Measurements from ENCODE around the gene ZBED1.
"Not testable (repeated sequence)": the region's sequence is repeated elsewhere in the genome, so short reads cannot be mapped to it uniquely, and the experiment has no call there.

The ZBED1 gene

DNA sequence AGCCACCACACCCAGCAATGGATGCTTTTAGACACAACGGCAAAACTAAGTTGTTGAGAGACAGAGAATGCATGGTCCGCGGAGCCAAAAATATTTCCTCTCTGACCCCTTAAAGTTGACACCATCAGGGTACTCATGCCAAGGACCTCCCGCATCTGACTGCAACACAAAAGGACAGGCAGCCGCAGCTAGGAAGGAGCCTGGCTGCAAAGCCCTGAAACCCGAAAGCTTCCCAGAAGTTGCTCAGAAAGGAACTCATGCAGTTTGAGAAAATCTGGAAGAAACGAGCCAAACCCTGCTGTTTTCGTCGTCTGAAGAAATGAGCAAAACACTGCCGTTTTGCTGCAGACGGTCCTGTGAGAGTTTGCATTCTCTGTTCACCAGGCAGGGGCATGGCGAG, 16.5 kb downstream of the ZBED1 start:
- Histone ChIP-seq H3K9me3 (ENCODE audit: low read length) (no peaks in the 10 kb centered on the region), H4K20me1 (ENCODE audit: insufficient read depth, low read length) (no peaks in the 10 kb centered on the region), H3K9me2 (ENCODE audit: low read depth, low read length) (no peaks in the 10 kb centered on the region), H3K79me2 (ENCODE audit: insufficient read depth, low read length) (peaks cover 17% of the 10 kb centered on the region), H3F3A (ENCODE audit: insufficient read depth, low read length) (no peaks in the 10 kb centered on the region), H3K9ac (ENCODE audit: low read length) (no peak overlapping the region), H3K36me3 (ENCODE audit: insufficient read depth, low read length) (peaks cover 62% of the 10 kb centered on the region), H3K4me2 (ENCODE audit: low read length) (no peak overlapping the region), H3K27ac (ENCODE audit: low read depth, low read length, poor library complexity, severe bottlenecking) (no peak overlapping the region), H3K4me3 (ENCODE audit: low read depth, low read length, poor library complexity, severe bottlenecking) (no peak overlapping the region), H3K4me1 (ENCODE audit: insufficient read depth, low read length, severe bottlenecking) (no peaks in the 10 kb centered on the region), H2AFZ (ENCODE audit: low read length) (no peak overlapping the region), H3K27me3 (ENCODE audit: insufficient read depth, low read length) (no peaks in the 10 kb centered on the region)
- TF ChIP-seq, protein P1, sequence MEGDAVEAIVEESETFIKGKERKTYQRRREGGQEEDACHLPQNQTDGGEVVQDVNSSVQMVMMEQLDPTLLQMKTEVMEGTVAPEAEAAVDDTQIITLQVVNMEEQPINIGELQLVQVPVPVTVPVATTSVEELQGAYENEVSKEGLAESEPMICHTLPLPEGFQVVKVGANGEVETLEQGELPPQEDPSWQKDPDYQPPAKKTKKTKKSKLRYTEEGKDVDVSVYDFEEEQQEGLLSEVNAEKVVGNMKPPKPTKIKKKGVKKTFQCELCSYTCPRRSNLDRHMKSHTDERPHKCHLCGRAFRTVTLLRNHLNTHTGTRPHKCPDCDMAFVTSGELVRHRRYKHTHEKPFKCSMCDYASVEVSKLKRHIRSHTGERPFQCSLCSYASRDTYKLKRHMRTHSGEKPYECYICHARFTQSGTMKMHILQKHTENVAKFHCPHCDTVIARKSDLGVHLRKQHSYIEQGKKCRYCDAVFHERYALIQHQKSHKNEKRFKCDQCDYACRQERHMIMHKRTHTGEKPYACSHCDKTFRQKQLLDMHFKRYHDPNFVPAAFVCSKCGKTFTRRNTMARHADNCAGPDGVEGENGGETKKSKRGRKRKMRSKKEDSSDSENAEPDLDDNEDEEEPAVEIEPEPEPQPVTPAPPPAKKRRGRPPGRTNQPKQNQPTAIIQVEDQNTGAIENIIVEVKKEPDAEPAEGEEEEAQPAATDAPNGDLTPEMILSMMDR (IDR thresholded peaks at IDR 0.05; ENCODE audit: low read length) = no peak
- TF ChIP-seq EZH2 (IDR thresholded peaks at IDR 0.05; ENCODE audit: borderline replicate concordance, low read length) = no peak

DNA sequence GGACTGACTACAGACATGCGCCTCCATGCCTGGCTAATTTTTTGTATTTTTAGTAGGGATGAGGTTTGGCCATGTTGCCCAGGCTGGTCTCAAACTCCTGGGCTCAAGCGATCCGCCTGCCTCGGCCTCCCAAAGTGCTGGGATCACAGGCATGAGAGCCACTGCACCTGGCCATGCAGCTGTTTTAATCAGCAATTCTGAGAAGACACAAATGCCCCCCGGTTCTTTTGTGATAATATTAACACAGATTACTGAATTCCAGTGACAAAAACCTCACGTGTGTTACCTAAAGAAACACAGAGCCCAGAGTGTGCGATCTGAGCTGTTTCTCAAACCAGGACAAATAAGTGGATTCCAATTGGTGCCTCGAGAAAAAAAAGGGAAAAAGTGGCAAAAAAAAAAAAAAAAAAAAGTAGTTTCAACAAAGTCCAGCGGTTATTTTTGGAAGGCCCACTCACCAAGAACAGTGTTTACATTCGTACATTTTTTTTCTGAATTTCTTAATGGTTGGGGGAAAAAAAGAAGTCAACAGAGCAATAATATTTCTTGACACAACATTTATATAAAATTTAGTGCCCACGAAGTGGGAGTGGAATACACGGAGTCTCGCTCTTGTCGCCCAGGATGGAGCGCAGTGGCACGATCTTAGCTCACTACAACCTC, 17.2 kb downstream of the ZBED1 start:
- Histone ChIP-seq H4K20me1 (ENCODE audit: insufficient read depth, low read length) (no peaks in the 10 kb centered on the region), H3K79me2 (ENCODE audit: insufficient read depth, low read length) (peaks cover 17% of the 10 kb centered on the region), H3K4me2 (ENCODE audit: low read length) (no peak overlapping the region)

DNA sequence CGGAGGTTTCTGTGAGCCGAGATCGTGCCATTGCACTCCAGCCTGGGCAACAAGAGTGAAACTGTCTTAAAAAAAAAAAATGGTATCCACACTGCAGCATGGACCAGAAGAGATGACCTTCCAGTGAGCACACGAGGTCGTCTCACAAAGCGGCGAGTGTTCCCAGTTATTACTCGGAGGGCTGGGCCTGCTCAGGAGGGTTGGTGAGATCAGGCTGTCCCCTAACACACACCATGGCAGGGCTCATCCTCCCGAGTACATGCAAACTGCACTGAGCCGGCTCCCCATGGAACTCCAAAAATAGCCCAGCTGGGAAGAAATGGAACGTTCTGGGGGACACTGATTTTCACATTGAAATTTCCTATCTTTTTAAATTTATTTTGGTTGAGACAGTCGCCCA, 19.2 kb downstream of the ZBED1 start:
- H3K9me3 ChIP-seq (ENCODE audit: low read length); H3K4me3 ChIP-seq (ENCODE audit: low read depth, low read length, poor library complexity, severe bottlenecking); H4K20me1 ChIP-seq (ENCODE audit: insufficient read depth, low read length); H3K27me3 ChIP-seq (ENCODE audit: insufficient read depth, low read length); H3K4me2 ChIP-seq (ENCODE audit: low read length); H3K4me1 ChIP-seq (ENCODE audit: insufficient read depth, low read length, severe bottlenecking); H3F3A ChIP-seq (ENCODE audit: insufficient read depth, low read length); H2AFZ ChIP-seq (ENCODE audit: low read length); H3K27ac ChIP-seq (ENCODE audit: low read depth, low read length, poor library complexity, severe bottlenecking); H3K9ac ChIP-seq (ENCODE audit: low read length); H3K9me2 ChIP-seq (ENCODE audit: low read depth, low read length): not testable (repeated sequence)
- Histone ChIP-seq H3K79me2 (ENCODE audit: insufficient read depth, low read length) (peaks cover 17% of the 10 kb centered on the region), H3K36me3 (ENCODE audit: insufficient read depth, low read length) (peaks cover 36% of the 10 kb centered on the region)

More for the DNA sequence above, 17.2 kb downstream of the ZBED1 start:
- Histone ChIP-seq H3K9me2 (ENCODE audit: low read depth, low read length) (no peaks in the 10 kb centered on the region), H3K9ac (ENCODE audit: low read length) (no peak overlapping the region), H3K4me3 (ENCODE audit: low read depth, low read length, poor library complexity, severe bottlenecking) (no peak overlapping the region), H3K36me3 (ENCODE audit: insufficient read depth, low read length) (peaks cover 55% of the 10 kb centered on the region), H3K4me1 (ENCODE audit: insufficient read depth, low read length, severe bottlenecking) (no peaks in the 10 kb centered on the region), H3K9me3 (ENCODE audit: low read length) (no peaks in the 10 kb centered on the region), H2AFZ (ENCODE audit: low read length) (no peak overlapping the region), H3F3A (ENCODE audit: insufficient read depth, low read length) (no peaks in the 10 kb centered on the region), H3K27me3 (ENCODE audit: insufficient read depth, low read length) (no peaks in the 10 kb centered on the region), H3K27ac (ENCODE audit: low read depth, low read length, poor library complexity, severe bottlenecking) (no peak overlapping the region)
- TF ChIP-seq, protein P1 (IDR thresholded peaks at IDR 0.05; ENCODE audit: low read length) = no peak
- no peak for TF ChIP-seq EZH2 (IDR thresholded peaks at IDR 0.05; ENCODE audit: borderline replicate concordance, low read length)

DNA sequence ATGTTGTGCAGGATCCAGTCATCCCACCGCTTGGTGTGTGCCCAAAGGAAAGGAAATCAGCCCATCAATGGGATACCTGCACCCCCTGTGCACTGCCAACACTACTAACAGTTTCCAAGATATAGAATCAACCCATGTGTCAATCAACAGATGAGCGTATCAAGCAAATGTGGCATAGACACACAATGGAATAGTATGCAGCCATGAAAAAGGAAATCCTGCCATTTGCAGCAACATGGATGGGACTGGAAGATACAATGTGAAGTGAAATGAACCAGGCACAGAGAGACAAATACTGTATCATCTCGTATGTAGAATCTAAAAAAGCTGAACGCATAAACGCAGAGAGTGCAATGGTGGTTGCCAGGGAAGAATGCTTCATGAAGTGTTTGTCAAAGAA, 20.8 kb downstream of the ZBED1 start:
- H3K9me2 ChIP-seq (ENCODE audit: low read depth, low read length); H3K9ac ChIP-seq (ENCODE audit: low read length); H3K27me3 ChIP-seq (ENCODE audit: insufficient read depth, low read length); H2AFZ ChIP-seq (ENCODE audit: low read length); H3K9me3 ChIP-seq (ENCODE audit: low read length); H3K4me2 ChIP-seq (ENCODE audit: low read length); H3F3A ChIP-seq (ENCODE audit: insufficient read depth, low read length); H3K4me1 ChIP-seq (ENCODE audit: insufficient read depth, low read length, severe bottlenecking); H3K27ac ChIP-seq (ENCODE audit: low read depth, low read length, poor library complexity, severe bottlenecking); H4K20me1 ChIP-seq (ENCODE audit: insufficient read depth, low read length); H3K4me3 ChIP-seq (ENCODE audit: low read depth, low read length, poor library complexity, severe bottlenecking): not testable (repeated sequence)
- Histone ChIP-seq H3K36me3 (ENCODE audit: insufficient read depth, low read length) (peaks cover 26% of the 10 kb centered on the region), H3K79me2 (ENCODE audit: insufficient read depth, low read length) (peaks cover 25% of the 10 kb centered on the region)

Measured in OCI-LY1 (cell line).